WI38 (cell line): ENCODE results near the gene ZBED5.

Experiments used
- H3K4me3 ChIP-seq: 2 replicates; pipeline ENCODE4 v1.5.1; 2011; ENCODE audit warnings: low read depth, mild to moderate bottlenecking, control low read depth, low read length
- CTCF ChIP-seq: IDR thresholded peaks from 2 replicates; pipeline ENCODE4 v1.5.1; 2012; ENCODE audit warnings: low read depth, mild to moderate bottlenecking, control low read depth, low read length

Gene ZBED5

GRCh38 chr11:10862446-10862845, 4.6 kb upstream of the ZBED5 start:
- H3K4me3 ChIP-seq, result no peak overlapping the region
- TF ChIP-seq CTCF, result no peak

- no peak overlapping the region for H3K4me3 ChIP-seq
- no peak for TF ChIP-seq CTCF
Observed at GRCh38 chr11:10861799-10862198, 3.9 kb upstream of the ZBED5 start.

- no peak for TF ChIP-seq CTCF
- no peak overlapping the region for H3K4me3 ChIP-seq
Observed at GRCh38 chr11:10861047-10861446, 3.2 kb upstream of the ZBED5 start.

- peak overlapping the region; percentile 96 for H3K4me3 ChIP-seq
- TF ChIP-seq CTCF, result no peak
Observed at GRCh38 chr11:10858439-10859325, 829 bp upstream of the ZBED5 start.

- H3K4me3 ChIP-seq, result peak overlapping the region; percentile 96
- no peak for TF ChIP-seq CTCF
Observed at GRCh38 chr11:10857459-10857708, 469 bp downstream of the ZBED5 start.

GRCh38 chr11:10856689-10857458, 979 bp downstream of the ZBED5 start:
- H3K4me3 ChIP-seq, result peak overlapping the region; percentile 96
- TF ChIP-seq CTCF, result no peak

- TF ChIP-seq CTCF, result no peak
- H3K4me3 ChIP-seq, result no peak overlapping the region
Observed at GRCh38 chr11:10855295-10855694, 2.6 kb downstream of the ZBED5 start.
